ENCODE data around the gene HTRA3. TPM values are rescaled to one million over a fixed set of nuclear protein-coding genes. Genes with fewer than 3 reads are reported as not detected.

The HTRA3 gene
- total RNA-seq, 1 donor from 2014 or later: 0.05 TPM

DNA sequence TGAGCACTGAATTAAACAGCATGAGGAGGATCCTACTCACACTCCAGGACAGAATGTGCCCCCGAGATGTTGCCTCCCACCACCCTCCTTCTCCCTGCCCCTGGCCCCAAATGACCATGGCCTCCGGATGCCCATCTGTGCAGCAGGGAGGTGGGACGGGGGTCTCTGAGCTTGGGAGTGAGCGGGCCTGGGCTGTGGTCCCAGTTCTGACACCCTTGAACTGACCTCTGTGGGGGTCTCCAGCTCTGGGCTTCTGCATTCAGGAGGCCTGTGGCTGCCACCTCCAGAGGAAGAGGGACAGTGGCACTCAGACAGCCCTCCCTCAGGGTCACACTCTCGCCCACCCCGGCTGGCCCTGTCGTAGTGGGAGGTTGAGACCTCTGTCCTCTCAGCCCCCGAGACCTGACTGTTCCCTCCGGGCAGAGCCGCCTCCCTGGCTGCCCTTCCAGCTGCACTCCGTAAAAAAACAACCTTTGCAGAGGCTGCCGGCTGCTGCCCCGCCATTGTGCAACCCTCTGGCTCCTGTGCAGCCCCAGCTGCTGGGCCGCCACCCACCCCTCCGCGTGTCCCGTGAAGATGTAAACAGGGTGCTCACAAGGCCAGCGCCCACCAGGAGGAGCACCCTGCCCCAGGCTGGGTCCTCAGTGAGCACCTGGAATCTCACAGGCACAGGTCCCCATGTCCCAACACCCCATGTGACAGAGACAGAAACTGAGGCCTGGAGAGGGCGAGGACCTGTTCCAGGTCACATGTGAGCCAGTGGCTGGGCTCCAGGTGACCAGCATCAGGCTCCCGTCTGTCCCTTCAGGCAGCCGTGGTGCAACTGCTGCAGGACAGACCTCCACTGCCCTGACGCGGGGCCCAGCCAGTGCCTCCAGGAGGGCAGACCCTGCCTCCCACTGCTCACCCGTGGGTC is 39.6 kb downstream of the HTRA3 start:
- DNase-seq (ENCODE audit: low read depth): no peak

- no peak for DNase-seq (ENCODE audit: low read depth)
These were observed 40.8 kb downstream of the HTRA3 start for GRCh38 chr4:8310306-8310705.

GRCh38 chr4:8311101-8312068 is 41.8 kb downstream of the HTRA3 start:
- no peak for DNase-seq (ENCODE audit: low read depth)

DNA sequence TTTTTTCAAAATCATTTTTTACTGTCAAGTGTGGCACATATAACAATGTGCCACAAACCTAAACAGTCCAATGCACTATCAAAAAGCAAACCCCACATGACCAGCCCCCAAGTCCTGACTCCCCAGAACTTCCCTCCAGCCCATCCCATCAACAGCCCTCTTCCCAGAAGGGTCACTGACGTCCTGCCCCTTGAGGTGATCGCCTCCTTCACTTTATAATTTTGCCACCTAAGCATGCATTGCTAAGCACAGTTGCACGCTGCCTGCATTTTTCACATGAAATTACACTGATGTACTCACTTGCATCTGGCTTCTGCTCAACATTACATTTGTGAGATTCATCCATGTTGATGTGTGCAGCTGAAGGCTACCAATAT is 42.5 kb downstream of the HTRA3 start:
- no peak for DNase-seq (ENCODE audit: low read depth)

DNA sequence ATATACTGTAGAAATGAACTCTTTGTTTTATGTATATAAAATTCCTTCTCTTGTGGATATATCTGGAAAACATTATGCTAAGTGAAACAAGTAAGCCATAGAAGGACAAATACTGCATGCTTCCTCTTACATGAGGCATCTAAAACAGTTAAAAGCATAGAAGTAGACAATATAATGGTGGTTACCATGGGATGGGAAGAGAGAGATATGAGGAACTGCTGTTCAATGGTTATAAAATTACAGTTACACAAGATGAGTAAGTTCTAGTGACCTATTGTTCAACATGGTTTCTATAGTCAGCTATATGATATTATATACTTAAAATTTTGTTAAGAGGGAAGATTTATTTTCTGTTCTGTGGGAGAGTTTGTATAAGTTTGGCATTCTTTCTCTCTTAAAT is 43.4 kb downstream of the HTRA3 start:
- no peak for DNase-seq (ENCODE audit: low read depth)

- no peak for DNase-seq (ENCODE audit: low read depth)
These were observed 45.2 kb downstream of the HTRA3 start for GRCh38 chr4:8314691-8315255.

GRCh38 chr4:8315435-8316250 is 46.1 kb downstream of the HTRA3 start:
- DNase-seq (ENCODE audit: low read depth): peak; percentile 92

GRCh38 chr4:8316251-8316771 is 46.8 kb downstream of the HTRA3 start:
- no peak for DNase-seq (ENCODE audit: low read depth)

DNA sequence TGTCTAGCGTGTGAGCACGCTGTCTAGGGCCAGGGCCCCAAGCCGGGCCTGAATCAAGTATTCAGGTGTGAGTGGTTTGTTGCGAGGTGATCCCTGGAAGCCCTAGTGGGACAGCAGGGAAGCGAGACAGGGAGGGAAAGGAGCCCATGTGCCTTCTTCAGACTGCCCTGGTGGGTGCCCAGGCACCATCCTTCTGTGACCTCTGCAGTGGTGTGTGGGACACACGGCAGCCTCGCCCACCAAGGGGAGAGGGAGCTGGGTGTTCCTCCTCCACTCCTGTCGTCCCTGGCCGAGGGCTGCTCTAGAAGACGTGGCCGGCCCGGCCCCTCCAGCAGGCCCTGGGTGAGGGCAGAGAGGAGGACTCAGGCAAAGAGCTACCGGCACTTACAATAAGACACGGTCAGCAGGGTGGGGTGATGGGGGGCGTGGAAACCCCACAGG is 47.4 kb downstream of the HTRA3 start:
- DNase-seq (ENCODE audit: low read depth): no peak

GRCh38 chr4:8317474-8317873 is 47.9 kb downstream of the HTRA3 start:
- DNase-seq (ENCODE audit: low read depth): no peak

DNA sequence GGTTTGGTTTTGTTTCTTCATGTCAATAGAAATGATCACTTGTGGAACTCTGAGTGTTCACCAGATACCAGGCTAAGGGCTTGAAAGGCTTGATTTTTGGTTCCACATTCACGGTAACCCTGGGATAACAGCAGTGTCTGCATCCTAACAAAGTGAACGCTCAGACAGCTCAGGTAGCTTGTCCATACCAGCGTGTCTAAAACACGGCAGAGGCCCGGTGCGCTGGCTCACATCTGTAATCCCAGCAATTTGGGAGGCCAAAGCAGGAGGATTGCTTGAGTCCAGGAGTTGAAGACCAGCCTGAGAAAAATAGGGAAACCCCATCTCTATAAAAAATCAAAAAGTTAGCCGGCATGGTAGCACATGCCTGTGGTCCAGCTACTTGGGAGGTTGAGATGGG is 49.0 kb downstream of the HTRA3 start:
- no peak for DNase-seq (ENCODE audit: low read depth)

GRCh38 chr4:8319061-8319460 is 49.5 kb downstream of the HTRA3 start:
- no peak for DNase-seq (ENCODE audit: low read depth)

- no peak for DNase-seq (ENCODE audit: low read depth)
These were observed 50.3 kb downstream of the HTRA3 start for GRCh38 chr4:8319731-8320385.

GRCh38 chr4:8320386-8320750 is 50.8 kb downstream of the HTRA3 start:
- no peak for DNase-seq (ENCODE audit: low read depth)

DNA sequence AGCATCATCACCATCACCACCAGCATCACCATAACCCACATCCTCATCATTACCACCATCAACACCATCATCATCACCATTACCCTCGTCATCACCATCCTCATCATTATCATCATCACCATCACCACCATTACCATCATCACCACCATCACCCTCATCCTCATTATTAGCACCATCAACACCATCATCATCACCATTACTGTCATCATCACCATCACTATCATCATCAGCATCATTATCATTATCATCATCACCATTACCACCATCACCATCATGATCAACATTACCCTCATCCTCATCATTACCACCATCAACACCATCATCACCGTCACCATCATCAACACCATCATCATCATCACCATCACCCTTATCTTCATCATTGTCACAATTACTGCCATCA is 51.7 kb downstream of the HTRA3 start:
- no peak for DNase-seq (ENCODE audit: low read depth)

GRCh38 chr4:8321771-8322170 is 52.2 kb downstream of the HTRA3 start:
- no peak for DNase-seq (ENCODE audit: low read depth)

GRCh38 chr4:8322794-8323704 is 53.5 kb downstream of the HTRA3 start:
- no peak for DNase-seq (ENCODE audit: low read depth)

DNA sequence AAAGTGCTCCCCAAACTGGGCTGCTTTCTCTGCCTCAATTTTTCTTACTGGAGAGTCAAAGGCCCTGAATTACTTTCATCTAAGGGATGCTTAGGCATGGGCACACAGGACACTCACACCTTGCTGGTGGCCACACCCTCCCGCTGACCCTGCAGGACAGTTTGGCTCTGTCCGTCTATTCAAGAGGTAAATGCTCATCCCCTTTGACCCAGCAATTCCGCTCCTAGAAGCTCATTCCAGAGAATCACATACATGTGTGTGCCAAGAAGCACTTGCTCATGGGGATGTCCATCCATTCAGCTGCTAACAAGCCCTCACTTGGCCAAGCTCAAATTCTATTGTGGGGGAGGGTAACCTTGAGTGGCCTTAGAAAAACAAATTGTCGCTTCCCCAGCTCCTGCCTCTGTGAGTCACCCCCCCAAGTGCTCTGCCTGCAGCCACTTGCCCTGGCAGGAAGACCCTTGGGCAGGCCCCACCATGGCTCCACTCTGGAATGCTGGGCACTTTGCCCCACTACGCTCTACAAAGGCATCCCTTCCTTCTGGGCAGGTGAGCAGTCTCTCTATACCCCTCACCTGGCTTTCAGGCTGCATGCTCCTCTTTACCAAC is 54.5 kb downstream of the HTRA3 start:
- DNase-seq (ENCODE audit: low read depth): no peak

DNA sequence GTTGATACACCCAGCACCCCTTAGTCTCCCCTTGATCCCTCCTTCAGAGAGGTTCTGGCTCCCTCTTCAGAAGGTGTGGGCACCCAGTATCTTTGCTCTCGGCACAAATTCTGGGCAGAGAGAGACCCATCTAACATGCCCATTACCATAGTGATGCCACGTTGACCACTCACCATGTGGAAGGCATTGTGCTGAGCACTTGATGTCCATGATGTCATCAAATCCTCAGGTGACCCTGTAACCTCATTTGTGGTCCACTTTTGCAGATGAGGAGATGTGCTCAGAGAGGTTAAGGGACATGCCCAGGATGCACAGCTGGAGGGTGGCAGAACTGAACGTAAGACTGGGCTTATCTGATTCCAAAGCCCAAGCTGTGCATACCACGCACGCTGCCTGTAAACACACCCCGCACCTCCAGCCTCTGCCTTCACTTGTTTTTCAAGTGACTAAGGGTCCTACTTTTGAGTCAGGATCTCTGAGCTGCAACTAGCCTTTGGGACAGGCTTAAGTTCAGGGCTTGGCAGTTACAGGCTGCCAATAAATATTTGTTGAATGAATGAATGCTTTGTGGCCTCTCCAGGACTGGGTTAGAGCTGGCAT is 55.2 kb downstream of the HTRA3 start:
- no peak for DNase-seq (ENCODE audit: low read depth)
